Measurements from ENCODE around the gene FMO5.
"Not testable (repeated sequence)": the region's sequence is repeated elsewhere in the genome, so short reads cannot be mapped to it uniquely, and the experiment has no call there.

The FMO5 gene

DNA sequence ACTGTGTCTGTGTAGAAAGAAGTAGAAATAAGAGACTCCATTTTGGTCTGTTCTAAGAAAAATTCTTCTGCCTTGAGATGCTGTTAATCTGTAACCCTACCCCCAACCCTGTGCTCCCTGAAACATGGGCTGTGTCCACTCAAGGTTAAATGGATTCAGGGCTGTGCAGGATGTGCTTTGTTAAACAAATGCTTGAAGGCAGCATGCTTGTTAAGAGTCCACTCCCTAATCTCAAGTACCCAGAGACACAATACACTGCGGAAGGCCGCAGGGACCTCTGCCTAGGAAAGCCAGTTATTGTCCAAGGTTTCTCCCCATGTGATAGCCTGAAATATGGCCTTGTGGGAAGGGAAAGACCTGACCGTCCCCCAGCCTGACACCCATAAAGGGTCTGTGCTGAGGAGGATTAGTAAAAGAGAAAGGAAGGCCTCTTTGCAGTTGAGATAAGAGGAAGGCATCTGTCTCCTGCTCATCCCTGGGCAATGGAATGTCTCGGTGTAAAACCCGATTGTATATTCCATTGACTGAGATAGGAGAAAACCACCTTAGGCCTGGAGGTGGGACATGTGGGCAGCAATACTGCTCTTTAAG lies 15.1 kb upstream of the FMO5 start:
- DNase-seq (ENCODE audit: low read depth in 1 of 2, low spot score in 1 of 2), result not testable (repeated sequence)

DNA sequence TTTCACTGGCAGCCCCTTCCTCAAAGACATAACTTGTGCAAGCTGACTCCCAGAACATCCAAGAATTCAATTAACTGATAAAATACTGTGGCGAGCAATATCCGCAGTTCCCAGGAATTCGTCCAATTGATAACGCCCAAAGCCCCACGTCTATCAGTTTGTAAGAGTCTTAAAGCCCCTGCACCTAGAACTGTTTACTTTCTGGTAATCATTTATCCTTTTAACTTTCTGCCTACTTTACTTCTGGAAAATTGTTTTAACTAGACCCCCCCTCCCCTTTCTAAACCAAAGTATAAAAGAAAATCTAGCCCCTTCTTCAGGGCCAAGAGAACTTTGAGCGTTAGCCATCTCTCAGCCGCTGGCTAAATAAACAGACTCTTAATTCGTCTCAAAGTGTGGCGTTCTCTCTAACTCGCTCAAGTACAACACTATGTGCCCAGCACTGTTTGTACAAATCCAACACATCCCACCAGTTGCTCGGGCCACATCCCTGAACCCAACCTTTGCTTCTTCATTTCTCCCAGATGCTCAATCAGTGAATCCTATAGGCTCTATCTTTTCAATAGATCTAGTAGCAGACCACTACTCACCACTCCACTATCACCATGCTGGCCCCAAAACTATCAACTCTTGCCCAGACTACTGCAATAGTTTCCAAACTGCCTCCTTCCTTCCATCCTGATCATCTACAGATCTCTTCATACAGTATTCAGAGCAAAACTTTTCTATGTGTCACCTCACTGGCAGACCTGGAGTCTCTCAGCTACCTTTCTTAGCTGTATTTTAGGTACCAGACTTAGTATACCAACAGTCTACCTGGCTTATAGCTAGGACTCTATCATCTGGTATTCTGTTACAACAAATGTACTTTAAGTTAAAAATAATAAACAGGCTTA lies 14.0 kb upstream of the FMO5 start:
- no peak for DNase-seq (ENCODE audit: low read depth in 1 of 2, low spot score in 1 of 2)

DNA sequence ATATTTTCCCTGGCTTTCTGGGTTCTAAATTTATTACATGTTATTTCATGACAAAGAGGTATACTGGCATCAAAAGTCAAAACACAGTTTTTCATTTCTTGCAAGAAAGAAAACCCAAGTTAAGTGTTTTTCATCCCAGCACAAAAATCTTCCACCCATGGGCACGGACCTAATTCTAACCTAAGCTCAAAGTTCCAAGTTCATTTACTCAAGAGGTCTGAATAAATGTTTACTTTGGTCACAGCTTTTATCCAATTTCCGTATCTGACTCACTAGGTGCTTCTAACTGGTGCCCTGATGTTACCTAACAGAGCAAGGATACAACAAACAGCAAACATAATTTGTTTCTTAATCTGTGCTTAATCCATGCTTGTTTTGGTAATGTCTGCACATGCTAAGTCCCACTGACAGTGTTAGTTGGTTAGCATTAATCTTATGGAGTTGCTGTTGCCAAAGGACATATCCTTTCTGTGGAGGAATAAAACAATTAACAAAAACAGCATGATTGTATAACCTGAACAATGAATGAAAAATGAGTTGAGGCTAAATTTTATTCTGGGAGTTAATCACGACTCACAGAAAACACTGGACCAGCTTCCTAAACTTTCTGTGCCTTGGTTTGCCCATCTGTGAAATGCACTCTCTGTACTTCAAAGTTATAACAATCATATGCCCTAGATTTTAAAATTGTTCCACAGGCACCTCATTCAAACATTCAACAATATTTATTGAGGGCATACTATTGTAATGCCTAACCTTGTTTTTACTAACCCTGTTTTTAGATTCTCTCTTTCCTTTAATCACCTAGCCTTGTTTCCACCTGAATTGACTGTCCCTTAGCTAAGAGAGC lies 13.1 kb upstream of the FMO5 start:
- DNase-seq (ENCODE audit: low read depth in 1 of 2, low spot score in 1 of 2), result no peak

DNA sequence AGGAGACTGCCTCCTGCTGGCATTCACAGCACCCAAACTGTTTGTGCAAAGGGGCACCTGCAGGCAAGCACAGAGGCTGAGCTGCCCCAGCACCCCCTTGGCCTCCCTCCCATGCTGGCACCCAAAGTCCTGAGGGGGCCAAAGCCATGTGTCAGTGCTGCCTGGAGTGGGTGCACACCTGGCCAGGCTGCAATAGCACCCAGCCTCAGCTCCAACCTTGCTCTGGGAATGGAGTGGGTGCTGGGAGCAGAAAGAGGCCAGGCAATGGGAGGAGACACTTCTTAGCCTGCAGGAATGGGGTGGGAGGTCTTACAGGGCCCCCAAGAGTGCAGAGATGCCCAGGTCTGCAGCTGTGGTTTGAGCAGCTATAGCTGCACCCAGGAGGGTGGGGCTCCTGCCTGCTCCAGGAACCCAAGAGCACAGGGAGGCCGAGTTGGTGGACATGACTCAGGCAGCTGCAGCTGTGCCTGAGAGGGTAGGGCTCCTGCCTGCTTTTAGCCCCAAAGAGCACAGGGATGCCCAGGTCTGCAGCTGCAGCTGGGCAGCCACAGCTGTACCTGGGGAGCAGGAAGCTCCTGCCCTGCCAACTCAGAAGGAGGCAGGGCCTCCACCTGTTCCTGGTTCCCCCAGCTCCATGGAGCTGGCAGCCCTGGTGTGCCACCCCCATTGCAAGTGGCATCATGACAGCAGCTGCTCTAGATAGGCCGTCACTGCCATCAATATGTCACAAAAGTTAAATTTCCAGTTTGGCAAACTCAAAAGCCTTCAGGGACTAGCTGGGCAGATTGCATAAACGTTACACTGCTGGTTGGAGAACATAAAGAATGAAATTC lies 12.0 kb upstream of the FMO5 start:
- no peak for DNase-seq (ENCODE audit: low read depth in 1 of 2, low spot score in 1 of 2)

DNA sequence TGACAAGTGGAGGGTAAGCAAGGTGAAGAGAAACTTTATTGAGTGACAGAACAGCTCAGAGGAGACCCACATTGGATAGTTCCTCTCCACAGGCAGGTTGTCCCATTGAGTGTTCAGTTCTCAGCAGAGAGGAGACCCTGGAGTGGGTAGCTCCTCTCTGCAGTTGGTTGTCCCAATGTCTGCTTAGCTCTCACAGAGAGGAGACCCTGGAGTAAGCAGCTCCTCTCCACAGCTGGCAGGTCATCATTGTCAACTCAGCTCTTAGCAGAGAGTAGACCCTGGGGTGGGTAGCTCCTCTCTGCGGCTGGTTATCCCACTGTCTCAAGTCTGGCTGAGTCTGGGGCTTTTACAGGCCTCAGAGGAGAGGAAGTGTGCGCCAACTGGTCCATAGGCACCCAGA lies 11.3 kb upstream of the FMO5 start:
- DNase-seq (ENCODE audit: low read depth in 1 of 2, low spot score in 1 of 2), result no peak

DNA sequence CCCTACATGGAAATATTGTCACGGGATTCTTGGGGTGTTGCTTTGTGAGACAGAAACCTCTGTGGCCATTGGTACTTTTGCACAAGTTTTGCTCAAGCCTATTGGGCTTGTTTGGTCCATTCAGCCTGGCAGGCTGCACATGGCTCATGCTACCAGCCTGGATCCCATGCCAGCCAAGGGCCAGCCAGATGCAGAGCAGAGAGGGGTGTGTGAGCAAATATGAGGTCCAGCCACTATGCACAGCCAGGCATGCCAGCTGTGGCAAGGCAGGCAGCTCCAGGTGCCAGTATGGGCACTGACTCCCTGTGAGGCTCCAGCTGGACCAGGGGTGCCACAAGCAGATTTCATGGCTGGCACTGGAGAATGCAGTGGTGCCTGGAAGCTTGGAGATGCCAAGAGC lies 10.7 kb upstream of the FMO5 start:
- no peak for DNase-seq (ENCODE audit: low read depth in 1 of 2, low spot score in 1 of 2)

DNA sequence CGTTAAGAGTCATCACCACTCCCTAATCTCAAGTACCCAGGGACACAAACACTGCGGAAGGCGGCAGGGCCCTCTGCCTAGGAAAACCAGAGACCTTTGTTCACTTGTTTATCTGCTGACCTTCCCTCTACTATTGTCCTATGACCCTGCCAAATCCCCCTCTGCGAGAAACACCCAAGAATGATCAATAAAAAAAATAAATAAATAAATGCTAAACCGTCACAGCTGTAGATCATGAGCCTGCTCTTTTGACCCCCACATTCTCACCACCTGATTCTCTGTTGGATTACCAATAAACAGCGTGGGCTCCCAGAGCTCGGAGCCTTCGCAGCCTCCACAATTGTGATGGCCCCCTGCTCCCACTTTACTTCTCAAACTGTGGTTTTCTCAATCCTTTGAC lies 8.8 kb upstream of the FMO5 start:
- not testable (repeated sequence) for DNase-seq (ENCODE audit: low read depth in 1 of 2, low spot score in 1 of 2)

DNA sequence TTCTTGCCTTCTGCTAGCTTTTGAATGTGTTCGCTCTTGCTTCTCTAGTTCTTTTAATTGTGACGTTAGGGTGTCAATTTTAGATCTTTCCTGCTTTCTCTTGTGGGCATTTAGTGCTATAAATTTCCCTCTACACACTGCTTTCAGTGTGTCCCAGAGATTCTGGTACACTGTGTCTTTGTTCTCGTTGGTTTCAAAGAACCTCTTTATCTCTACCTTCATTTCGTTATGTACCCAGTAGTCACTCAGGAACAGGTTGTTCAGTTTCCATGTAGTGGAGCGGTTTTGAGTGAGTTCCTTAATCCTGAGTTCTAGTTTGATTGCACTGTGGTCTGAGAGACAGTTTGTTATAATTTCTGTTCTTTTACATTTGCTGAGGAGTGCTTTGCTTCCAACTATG lies 5.9 kb upstream of the FMO5 start:
- not testable (repeated sequence) for DNase-seq (ENCODE audit: low read depth in 1 of 2, low spot score in 1 of 2)

DNA sequence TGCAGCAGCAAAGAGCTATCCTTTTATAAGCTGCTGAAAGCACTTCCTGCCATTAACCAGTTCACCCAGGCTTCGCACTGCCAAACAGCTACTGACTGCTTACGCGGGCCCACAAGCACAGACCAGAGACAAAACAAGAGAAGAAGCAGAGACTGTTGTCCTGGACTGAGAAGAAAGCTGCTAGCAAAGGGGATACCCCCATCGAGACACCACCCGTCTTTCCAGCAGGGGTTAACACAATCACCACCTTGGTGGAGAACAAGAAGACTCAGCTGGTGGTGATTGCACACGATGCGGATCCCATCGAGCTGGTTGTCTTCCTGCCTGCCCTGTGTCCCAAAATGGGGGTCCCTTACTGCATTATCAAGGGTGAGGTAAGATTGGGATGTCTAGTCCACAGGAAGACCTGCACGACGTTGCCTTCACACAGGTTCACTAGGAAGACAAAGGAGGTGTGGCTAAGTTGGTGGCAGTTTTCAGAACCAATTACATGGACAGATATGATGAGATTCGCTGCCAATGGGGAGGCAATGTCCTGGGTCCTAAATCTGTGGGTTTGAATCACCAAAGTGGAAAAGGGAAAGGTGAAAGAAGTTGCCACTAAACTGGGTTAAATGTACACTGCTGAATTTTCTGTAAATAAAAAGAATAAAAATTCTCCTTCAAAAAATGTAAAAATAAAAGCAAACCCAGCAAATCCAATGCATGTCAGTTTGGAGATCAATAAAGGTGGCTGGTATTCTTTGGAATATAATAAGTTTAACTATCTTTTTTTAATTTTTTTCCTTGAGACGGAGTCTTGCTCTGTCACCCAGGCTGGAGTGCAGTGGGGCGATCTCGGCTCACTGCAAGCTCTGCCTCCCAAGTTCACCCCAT lies 1.2 kb downstream of the FMO5 start:
- DNase-seq (ENCODE audit: low read depth in 1 of 2, low spot score in 1 of 2), result no peak

DNA sequence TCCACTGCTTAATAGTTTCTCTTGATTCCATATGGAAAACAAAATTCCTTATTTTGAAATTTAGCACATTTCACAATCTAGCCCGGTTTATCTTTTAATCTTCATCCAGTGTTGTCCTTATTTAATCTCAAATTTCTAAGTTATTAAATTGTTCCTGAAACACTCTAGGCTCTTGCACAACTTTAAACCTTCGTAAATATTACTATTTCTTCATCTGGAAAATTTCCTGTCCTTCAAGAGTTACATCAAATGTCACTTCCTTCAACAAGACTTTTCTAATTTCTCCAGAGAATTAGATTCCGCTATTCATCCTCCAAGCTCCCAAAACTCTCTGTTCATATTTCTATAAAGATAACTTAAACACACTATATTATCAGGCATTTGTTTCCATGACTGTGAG lies 6.5 kb downstream of the FMO5 start:
- DNase-seq (ENCODE audit: low read depth in 1 of 2, low spot score in 1 of 2), result no peak

DNA sequence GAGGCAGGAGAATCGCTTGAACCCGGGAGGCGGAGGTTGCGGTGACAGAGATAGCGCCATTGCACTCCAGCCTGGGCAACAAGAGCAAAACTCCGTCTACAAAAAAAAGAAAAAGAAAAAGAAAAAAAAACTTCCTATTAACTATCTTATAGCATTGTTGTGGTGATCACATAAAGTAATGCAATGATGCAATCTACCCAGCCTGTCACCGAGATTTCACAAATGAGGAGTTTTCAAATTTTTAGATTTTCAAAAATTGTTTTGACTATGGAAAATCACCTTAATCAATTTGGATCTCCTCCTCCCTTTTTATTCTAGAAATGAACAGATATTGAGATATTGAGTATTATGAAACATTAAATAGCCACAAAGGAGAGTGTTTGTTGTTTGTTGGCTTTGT lies 8.0 kb downstream of the FMO5 start:
- no peak for DNase-seq (ENCODE audit: low read depth in 1 of 2, low spot score in 1 of 2)

DNA sequence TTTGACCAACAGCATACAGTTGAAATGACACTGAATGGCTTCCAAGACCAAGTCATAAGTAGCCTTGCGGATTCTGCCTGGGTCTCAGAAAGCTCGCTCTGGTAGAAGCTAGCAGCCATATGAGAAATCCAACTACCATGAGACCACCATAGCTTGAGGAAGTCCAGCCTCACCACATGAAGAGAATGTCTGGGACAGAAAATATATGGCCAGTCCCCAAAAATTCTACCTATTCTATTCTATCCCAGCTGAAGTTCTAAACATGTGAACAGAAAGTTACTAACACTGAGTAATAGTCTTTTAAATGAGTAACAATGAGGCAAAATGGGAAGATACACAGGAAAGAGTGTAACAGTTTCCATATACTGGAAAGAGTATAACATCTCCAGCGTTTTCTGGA lies 9.0 kb downstream of the FMO5 start:
- no peak for DNase-seq (ENCODE audit: low read depth in 1 of 2, low spot score in 1 of 2)

DNA sequence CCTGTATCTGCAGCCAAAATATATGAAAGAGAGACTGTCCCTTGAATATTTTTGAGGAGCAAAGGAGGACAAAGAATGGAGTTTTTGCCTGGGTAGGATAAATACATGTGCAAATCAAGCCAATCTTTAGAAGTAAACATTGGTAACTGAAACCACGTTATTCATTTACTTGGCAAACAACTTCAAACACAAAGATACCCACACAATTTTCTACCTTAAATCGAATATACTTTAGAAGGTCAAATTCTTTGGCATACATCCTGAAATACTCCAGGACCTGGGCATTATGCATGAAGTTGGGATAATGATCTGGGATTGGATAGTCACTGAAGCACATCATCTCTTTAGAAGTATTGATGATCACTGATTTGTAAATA lies 9.6 kb downstream of the FMO5 start:
- no peak for DNase-seq (ENCODE audit: low read depth in 1 of 2, low spot score in 1 of 2)

DNA sequence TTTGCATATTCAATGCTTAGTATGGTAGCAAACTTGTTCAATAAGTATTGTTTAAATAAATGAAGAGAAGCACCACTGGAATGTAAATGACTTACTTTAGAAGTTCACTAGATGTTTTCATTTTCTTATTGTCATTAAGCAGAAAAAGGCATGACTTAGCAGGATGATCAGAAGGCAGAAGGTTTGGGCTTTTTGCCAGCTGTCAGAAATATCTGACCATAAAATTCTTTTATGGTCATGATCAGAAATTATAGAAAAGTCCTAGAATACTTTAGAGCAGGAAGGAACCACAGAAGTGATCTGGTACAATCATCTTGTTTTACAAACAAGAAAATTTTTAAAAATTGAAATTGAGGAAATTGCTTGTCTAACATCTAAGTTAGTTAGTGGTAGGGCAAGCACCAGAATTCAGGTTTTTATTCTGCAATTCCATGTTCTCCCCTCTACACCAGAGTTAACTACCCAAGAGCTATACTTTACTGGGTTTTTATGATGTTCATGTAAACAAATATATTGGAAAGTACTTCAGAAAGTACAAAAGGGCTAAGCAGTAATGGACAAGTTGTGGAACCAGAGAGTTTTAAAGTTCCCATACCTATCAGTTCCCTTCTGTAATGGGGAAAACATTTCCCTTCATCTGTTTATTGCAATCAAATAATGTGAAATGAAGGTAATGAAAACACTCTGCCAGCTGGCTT lies 10.1 kb downstream of the FMO5 start:
- no peak for DNase-seq (ENCODE audit: low read depth in 1 of 2, low spot score in 1 of 2)

DNA sequence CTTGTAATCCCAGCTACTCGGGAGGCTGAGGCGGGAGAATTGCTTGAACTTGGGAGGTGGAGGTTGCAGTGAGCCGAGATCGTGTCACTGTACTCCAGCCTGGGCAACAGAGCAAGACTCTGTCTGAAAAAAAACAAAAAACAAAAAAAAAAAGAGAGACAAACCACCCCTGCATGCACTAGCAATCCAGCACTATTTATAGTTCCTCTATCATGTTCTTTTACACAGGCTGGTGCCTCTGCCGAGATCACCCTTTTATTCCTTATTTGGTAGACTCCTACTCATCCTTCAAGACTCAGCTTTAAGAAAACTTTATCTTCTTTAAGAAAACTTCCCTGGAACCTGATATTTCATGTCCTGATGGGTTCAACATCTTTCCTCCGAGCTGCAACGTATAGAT lies 10.8 kb downstream of the FMO5 start:
- DNase-seq (ENCODE audit: low read depth in 1 of 2, low spot score in 1 of 2), result no peak

DNA sequence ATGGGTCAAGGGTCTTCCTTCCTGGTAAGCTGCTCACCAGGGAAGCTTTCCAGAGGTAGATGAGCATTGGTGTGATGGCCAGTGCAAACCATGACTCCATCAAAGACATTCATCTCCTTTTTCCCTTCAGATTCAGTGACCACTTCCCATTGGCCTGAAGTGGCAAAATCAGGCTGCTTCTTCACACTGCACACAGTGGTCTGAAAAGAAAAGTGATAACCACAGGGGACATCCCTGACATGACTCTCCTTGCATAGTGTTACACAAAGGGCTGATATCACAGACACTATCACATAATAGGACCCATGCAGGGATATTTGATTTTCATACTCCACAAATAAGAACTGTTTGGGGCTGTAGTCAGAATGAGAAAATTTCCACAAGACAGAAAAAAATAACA lies 11.9 kb downstream of the FMO5 start:
- no peak for DNase-seq (ENCODE audit: low read depth in 1 of 2, low spot score in 1 of 2)

DNA sequence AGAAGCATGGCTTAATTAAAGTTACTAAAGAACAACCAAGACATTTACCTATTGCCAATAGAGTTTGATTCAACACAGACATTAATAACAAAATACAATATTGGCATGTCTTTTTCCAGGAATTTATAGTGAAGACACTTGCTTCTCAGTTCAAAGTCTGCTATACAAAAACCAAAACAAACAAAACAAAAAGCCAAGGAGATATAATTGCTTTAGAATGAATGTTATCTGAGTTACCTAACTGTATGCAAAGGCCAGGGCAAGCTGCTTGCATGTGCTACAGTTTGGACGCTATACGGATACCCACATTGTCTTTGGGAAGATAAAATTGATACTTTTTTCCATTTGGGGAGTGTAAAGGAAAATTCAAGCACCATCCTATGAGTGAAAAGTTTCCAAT lies 13.6 kb downstream of the FMO5 start:
- no peak for DNase-seq (ENCODE audit: low read depth in 1 of 2, low spot score in 1 of 2)

DNA sequence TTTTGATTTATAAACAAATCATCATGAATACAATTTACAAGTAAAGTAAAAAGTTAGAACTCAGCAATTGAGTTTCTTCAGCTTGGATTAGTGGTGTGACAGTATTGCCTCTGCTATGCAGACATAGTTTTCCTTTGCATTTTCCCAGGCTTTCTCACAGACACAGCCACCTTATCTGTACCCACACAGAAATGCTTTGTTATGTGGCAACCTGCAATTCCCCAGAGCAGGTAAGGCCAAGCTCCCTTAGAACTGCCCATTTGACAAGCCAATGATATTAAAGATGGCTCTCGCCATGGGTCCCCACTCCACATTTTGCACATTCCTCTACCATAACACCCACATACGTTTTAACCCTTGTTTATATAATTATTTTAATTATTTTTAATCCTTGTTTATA lies 14.2 kb downstream of the FMO5 start:
- DNase-seq (ENCODE audit: low read depth in 1 of 2, low spot score in 1 of 2), result no peak
